Activated T-cell treated with anti-CD3 and anti-CD28 coated beads, Interleukin-2, amount 50 U/mL, for 24 hours (primary cell): ENCODE measurements around the gene PRELP.
"Not testable (repeated sequence)": the region's sequence is repeated elsewhere in the genome, so short reads cannot be mapped to it uniquely, and the experiment has no call there.

Experiments used
- DNase-seq: peaks from one replicate; pipeline ENCODE4 v3.0.0-alpha.2; 2020
- H3K27ac Mint-ChIP-seq: 2 replicates; pipeline ENCODE4 v1.8.0; 2020; ENCODE audit warnings: mild to moderate bottlenecking, mixed read lengths
- H3K27me3 Mint-ChIP-seq: 2 replicates; pipeline ENCODE4 v1.8.0; 2020; ENCODE audit warnings: mixed read lengths
- H3K36me3 Mint-ChIP-seq: 2 replicates; pipeline ENCODE4 v1.8.0; 2020; ENCODE audit warnings: low read depth, mixed read lengths
- H3K4me1 Mint-ChIP-seq: 2 replicates; pipeline ENCODE4 v1.8.0; 2020; ENCODE audit warnings: low read depth, mixed read lengths
- H3K4me3 Mint-ChIP-seq: 2 replicates; pipeline ENCODE4 v1.8.0; 2020; ENCODE audit warnings: mild to moderate bottlenecking, moderate library complexity, mixed read lengths
- H3K9me3 Mint-ChIP-seq: 2 replicates; pipeline ENCODE4 v1.8.0; 2020; ENCODE audit warnings: mixed read lengths

Gene PRELP

DNA sequence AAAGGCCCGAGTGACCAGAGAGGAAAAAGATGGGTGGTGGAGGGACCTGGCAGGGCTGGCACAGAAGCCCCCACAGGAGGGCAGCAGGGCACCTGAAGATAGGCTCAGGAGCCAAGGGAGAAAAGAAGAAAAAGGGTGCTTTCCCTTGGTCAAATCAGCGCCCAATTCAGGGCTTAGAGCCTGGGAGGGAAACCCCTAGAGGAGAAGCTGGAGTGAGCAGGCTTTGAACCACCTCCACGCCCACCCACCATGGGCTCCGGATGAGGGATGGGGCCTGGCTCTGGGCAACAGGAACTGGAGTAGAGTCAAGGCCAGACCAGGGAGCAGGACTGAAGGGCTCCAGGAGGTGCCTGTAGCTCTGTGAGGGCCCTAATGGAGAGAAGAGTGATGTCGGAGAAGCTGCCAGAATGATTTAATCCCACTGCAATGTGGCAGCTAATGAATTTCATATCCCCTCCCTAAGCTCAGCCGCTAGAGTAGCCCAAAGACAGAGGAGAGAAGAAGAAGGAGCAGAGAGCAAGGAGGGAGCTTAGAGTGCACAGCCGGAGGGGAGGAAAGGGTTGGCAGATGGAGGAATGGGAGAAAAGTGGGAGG, 12.0 kb upstream of the PRELP start:
- peaks cover 4% of the 10 kb centered on the region for H3K4me1 Mint-ChIP-seq
- no peak overlapping the region for H3K4me3 Mint-ChIP-seq
- no peaks in the 10 kb centered on the region for H3K36me3 Mint-ChIP-seq
- H3K27me3 Mint-ChIP-seq = peaks cover 33% of the 10 kb centered on the region
- H3K9me3 Mint-ChIP-seq = no peaks in the 10 kb centered on the region
- DNase-seq = no peak
- H3K27ac Mint-ChIP-seq = no peak overlapping the region

DNA sequence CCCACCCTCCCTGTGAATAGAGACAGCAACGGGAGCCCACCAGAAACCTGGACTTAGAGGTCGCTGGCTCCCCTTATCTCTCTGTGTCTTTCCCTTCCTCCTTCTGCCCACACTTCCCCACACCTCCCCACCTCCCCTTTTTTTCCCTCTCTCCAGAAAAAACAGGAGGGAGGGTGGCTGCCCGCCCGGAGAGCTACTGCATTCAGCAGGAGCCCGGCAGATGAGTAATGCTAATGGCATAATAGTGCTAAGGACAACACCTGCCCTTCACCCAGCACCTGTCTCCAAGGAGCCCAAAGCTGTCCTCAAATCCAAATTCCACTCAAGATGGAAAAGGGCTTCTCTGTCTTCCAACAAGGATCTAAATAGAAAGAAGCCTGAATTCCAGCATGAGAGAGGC, 11.4 kb upstream of the PRELP start:
- peaks cover 4% of the 10 kb centered on the region for H3K4me1 Mint-ChIP-seq

DNA sequence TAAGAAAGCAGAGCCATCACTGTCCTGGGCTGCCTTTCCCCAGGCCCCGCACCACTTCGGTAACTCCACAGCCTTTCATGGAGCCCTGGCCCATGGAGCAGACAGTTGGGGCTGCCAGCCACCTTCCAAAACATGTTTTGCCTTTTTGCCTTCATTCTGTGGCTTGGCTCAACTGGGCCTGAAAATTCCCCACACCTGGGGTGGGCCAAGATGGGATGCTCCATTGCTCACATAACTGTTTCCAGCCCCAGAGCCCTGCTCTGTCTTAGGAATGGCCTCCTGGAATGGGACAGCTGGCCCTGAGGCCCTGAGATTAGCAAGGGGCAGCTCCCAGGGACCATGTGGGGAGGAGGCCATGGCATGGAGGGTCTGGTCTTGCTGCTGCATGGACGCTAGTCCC, 10.9 kb upstream of the PRELP start:
- H3K27me3 Mint-ChIP-seq = peaks cover 34% of the 10 kb centered on the region
- no peak overlapping the region for H3K4me3 Mint-ChIP-seq
- no peaks in the 10 kb centered on the region for H3K36me3 Mint-ChIP-seq
- DNase-seq = no peak
- H3K27ac Mint-ChIP-seq = no peak overlapping the region
- peaks cover 4% of the 10 kb centered on the region for H3K4me1 Mint-ChIP-seq
- no peaks in the 10 kb centered on the region for H3K9me3 Mint-ChIP-seq

More for the DNA sequence above, 11.4 kb upstream of the PRELP start:
- H3K27me3 Mint-ChIP-seq = peaks cover 32% of the 10 kb centered on the region
- no peak overlapping the region for H3K27ac Mint-ChIP-seq
- DNase-seq = no peak
- H3K4me3 Mint-ChIP-seq = no peak overlapping the region
- H3K36me3 Mint-ChIP-seq = no peaks in the 10 kb centered on the region
- no peaks in the 10 kb centered on the region for H3K9me3 Mint-ChIP-seq

GRCh38 chr1:203465146-203465798, 10.3 kb upstream of the PRELP start:
- DNase-seq = no peak
- Mint-ChIP-seq H3K4me3 (no peak overlapping the region), H3K9me3 (no peaks in the 10 kb centered on the region), H3K27me3 (peaks cover 35% of the 10 kb centered on the region), H3K27ac (no peak overlapping the region), H3K4me1 (peaks cover 4% of the 10 kb centered on the region), H3K36me3 (no peaks in the 10 kb centered on the region)

GRCh38 chr1:203465948-203466347, 9.7 kb upstream of the PRELP start:
- no peaks in the 10 kb centered on the region for H3K36me3 Mint-ChIP-seq
- DNase-seq = no peak

DNA sequence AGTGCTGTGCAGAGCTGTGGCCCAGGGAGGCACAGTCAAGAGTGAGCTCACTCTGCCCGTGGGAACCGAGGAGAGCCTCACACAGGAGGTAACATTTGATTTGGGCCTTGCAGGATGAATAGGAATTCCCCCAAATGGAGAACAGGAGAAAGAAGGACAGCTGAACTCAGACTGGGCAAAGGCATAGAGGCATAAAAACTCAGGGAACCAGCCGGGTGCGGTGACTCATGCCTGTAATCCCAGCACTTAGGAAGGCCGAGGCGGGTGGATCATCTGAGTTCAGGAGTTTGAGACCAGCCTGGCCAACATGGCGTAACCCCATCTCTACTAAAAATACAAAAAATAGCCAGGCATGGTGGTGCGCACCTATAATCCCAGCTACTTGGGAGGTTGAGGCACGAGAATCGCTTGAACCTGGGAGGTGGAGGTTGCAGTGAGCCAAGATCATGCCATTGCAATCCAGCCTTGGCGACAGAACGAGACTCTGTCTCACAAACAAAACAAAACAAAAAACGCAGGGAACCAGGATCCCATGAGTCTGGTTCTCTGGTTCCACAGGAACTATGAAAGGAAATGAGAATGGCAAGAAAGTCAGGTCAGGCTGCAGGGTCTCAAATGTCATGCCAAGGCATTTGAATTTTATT, 8.6 kb upstream of the PRELP start:
- H3K4me3 Mint-ChIP-seq, H3K9me3 Mint-ChIP-seq, DNase-seq, H3K4me1 Mint-ChIP-seq, H3K27ac Mint-ChIP-seq, H3K36me3 Mint-ChIP-seq: not testable (repeated sequence)
- peaks cover 26% of the 10 kb centered on the region for H3K27me3 Mint-ChIP-seq

More at GRCh38 chr1:203465948-203466347, 9.7 kb upstream of the PRELP start:
- Mint-ChIP-seq H3K4me3 (no peak overlapping the region), H3K27me3 (peaks cover 34% of the 10 kb centered on the region), H3K4me1 (peaks cover 4% of the 10 kb centered on the region), H3K9me3 (no peaks in the 10 kb centered on the region), H3K27ac (no peak overlapping the region)

DNA sequence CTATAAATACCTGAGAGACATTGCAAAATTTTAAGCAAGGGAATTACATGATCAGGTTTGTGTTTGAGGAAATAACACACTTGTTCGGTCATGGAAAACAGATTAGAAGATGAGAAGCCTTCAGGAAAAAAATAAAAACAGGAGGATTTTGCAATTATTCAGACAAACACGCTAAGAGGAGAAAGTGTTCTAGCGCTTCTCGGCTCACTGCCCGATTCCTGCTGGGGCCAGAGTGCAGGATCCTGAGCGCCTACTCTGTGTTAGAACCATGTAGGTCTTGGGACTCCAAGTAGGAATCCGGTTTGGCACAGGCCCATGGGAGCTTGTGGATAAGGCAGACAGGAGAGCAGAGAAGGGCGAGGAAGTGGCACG, 8.1 kb upstream of the PRELP start:
- H3K4me3 Mint-ChIP-seq = no peak overlapping the region
- no peaks in the 10 kb centered on the region for H3K9me3 Mint-ChIP-seq
- H3K4me1 Mint-ChIP-seq = no peaks in the 10 kb centered on the region
- no peak overlapping the region for H3K27ac Mint-ChIP-seq
- H3K27me3 Mint-ChIP-seq = peaks cover 24% of the 10 kb centered on the region
- DNase-seq = no peak
- no peaks in the 10 kb centered on the region for H3K36me3 Mint-ChIP-seq

- Mint-ChIP-seq H3K27me3 (peaks cover 19% of the 10 kb centered on the region), H3K9me3 (no peaks in the 10 kb centered on the region), H3K4me1 (no peaks in the 10 kb centered on the region), H3K36me3 (no peaks in the 10 kb centered on the region), H3K4me3 (no peak overlapping the region), H3K27ac (no peak overlapping the region)
- no peak for DNase-seq
Measured at GRCh38 chr1:203468326-203468725, 7.3 kb upstream of the PRELP start.

DNA sequence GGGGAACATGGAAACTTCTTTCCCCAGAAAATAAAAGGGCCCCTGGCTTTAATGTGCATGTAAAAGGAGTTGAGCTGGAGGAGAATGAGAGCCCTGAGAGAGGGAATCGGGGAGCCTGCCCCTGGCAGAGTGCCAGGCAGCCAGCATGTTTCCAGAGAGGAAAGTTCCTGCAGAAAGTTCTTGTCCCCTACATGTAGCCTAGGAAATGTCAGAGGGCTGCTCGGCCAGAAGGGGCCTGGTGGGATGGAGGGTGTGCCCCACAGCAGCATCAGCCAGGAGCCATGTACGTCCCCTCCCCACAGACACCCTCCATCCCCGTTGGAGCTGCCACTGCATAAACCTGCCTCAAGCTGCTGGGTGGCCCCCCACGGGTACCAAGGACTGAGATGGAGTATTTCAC, 5.4 kb upstream of the PRELP start:
- Mint-ChIP-seq H3K9me3 (no peaks in the 10 kb centered on the region), H3K4me3 (no peak overlapping the region), H3K4me1 (no peaks in the 10 kb centered on the region), H3K27me3 (peaks cover 21% of the 10 kb centered on the region), H3K27ac (no peak overlapping the region), H3K36me3 (no peaks in the 10 kb centered on the region)
- DNase-seq = no peak

DNA sequence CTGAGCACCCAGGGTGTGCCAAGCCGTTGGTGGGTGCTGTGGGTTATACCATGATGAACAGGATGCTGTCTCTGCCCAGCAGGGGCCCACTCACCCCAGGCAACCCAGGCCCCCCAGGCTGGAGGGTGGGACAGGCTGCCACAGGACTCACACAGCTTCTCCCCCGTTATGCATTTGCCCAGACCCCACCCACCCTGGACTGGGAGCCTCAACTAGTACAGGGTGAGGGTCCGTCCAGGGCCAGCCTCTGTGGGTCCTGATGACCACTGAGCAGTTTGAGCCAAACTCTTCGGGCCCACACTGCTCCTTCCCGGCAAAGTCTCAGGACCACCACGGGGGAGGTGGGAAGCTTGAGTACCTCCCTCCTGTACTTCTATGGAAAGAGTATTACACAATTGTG, 3.8 kb upstream of the PRELP start:
- peaks cover 27% of the 10 kb centered on the region for H3K27me3 Mint-ChIP-seq
- DNase-seq = no peak
- no peaks in the 10 kb centered on the region for H3K4me1 Mint-ChIP-seq
- H3K4me3 Mint-ChIP-seq = no peak overlapping the region
- H3K36me3 Mint-ChIP-seq = no peaks in the 10 kb centered on the region
- H3K27ac Mint-ChIP-seq = no peak overlapping the region
- no peaks in the 10 kb centered on the region for H3K9me3 Mint-ChIP-seq

DNA sequence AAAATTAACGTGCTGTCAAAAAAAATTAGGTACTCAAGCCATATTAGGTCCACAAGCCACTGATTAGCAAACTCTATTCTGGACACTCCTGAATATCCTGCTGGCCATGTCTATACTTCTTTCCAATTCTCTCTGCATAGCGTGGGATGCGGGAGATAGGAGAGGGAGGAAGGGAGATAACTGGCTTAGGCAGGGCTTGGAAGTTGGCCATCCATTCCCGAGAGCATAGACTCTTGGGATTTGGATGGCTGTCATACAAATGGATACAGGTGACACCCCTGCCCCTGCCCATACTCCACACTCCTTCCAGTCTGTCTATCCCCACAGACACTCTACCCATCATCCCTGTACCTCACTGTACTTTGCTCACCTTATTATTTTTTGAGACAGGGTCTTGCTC, 2.3 kb upstream of the PRELP start:
- peaks cover 26% of the 10 kb centered on the region for H3K27me3 Mint-ChIP-seq
- no peak overlapping the region for H3K27ac Mint-ChIP-seq
- no peaks in the 10 kb centered on the region for H3K4me1 Mint-ChIP-seq
- no peaks in the 10 kb centered on the region for H3K9me3 Mint-ChIP-seq
- no peak overlapping the region for H3K4me3 Mint-ChIP-seq
- no peak for DNase-seq
- no peaks in the 10 kb centered on the region for H3K36me3 Mint-ChIP-seq

DNA sequence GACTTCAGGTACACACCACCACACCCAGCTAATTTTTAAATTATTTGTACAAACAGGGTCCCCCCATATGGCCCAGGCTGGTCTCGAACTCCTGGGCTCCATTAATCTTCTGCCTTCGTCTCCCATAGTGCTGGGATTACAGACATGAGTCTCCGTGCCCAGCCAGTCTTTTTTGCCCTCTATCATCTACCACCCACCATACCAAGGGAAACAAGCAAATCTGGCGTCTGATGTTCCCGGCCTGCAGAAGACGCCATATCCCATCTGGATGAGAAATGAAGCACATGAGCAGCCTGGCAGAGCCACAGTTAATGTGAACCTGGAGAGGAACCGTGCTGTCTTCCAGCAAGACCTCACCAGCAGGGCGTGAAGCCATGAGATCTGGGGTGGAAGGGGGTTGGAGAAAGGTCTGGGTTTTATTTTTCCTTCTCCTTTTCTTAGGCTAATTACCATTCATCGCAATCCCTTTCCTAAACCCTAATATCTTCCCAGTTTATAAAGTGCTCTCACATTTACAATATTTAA, 1.8 kb upstream of the PRELP start:
- no peak overlapping the region for H3K27ac Mint-ChIP-seq
- H3K36me3 Mint-ChIP-seq = no peaks in the 10 kb centered on the region
- H3K4me1 Mint-ChIP-seq = no peaks in the 10 kb centered on the region
- no peaks in the 10 kb centered on the region for H3K9me3 Mint-ChIP-seq
- DNase-seq = no peak
- H3K27me3 Mint-ChIP-seq = peaks cover 21% of the 10 kb centered on the region
- H3K4me3 Mint-ChIP-seq = no peak overlapping the region

- no peaks in the 10 kb centered on the region for H3K9me3 Mint-ChIP-seq
- H3K27ac Mint-ChIP-seq = no peak overlapping the region
- no peaks in the 10 kb centered on the region for H3K36me3 Mint-ChIP-seq
- DNase-seq = no peak
- H3K4me1 Mint-ChIP-seq = peaks cover 1% of the 10 kb centered on the region
- no peak overlapping the region for H3K4me3 Mint-ChIP-seq
- peaks cover 12% of the 10 kb centered on the region for H3K27me3 Mint-ChIP-seq
Measured at GRCh38 chr1:203476216-203476814, 709 bp downstream of the PRELP start.

DNA sequence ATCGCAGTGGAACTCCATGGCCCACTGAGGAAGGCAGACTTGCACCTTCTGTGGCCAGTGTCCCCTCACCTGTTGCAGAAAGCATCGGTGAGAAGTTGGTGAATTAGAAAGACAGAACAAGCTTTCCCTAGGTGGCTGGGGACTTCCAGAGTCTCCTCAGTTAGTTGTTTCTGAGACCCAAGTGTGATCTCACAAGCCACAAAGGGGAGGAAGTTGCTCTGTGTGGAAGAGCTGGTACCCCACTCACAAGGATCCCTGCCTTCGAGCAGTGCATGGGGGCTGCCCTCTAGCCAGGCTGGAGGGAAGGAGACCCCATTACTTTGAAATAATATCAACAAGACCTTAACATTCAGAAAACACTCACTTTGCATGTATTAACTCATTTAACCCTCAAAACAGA, 2.1 kb downstream of the PRELP start:
- peaks cover 1% of the 10 kb centered on the region for H3K4me1 Mint-ChIP-seq
- no peak overlapping the region for H3K27ac Mint-ChIP-seq
- DNase-seq = no peak
- H3K4me3 Mint-ChIP-seq = no peak overlapping the region
- peaks cover 12% of the 10 kb centered on the region for H3K27me3 Mint-ChIP-seq
- no peaks in the 10 kb centered on the region for H3K36me3 Mint-ChIP-seq
- no peaks in the 10 kb centered on the region for H3K9me3 Mint-ChIP-seq

- H3K36me3 Mint-ChIP-seq = no peaks in the 10 kb centered on the region
- H3K27ac Mint-ChIP-seq = no peak overlapping the region
- no peak overlapping the region for H3K4me3 Mint-ChIP-seq
- no peak for DNase-seq
- no peaks in the 10 kb centered on the region for H3K9me3 Mint-ChIP-seq
- peaks cover 12% of the 10 kb centered on the region for H3K27me3 Mint-ChIP-seq
- H3K4me1 Mint-ChIP-seq = peaks cover 1% of the 10 kb centered on the region
Measured at GRCh38 chr1:203478231-203478630, 2.6 kb downstream of the PRELP start.
